22Rv1 (cell line): ENCODE results near the gene C1R.

Experiments
- H3K27ac ChIP-seq: fragments of 450-650 bp; 2 replicates; pipeline ENCODE4 v1.5.1; 2017
- CTCF ChIP-seq: fragments of 450-650 bp; IDR thresholded peaks from 2 replicates; pipeline ENCODE4 v1.5.1; 2017; ENCODE audit warnings: mild to moderate bottlenecking
- ZFX ChIP-seq: fragments of 450-650 bp; IDR thresholded peaks from 2 replicates; pipeline ENCODE4 v1.6.1; 2017; ENCODE audit warnings: antibody characterized with exemption, borderline replicate concordance

The C1R gene

GRCh38 chr12:7125632-7126227 is 33.5 kb upstream of the C1R start:
- no peak for TF ChIP-seq ZFX
- no peak for TF ChIP-seq CTCF

GRCh38 chr12:7123806-7124522 is 31.7 kb upstream of the C1R start:
- no peak for TF ChIP-seq CTCF
- TF ChIP-seq ZFX: no peak
- no peak overlapping the region for H3K27ac ChIP-seq

More at GRCh38 chr12:7125632-7126227, 33.5 kb upstream of the C1R start:
- H3K27ac ChIP-seq: no peak overlapping the region

GRCh38 chr12:7122811-7123769 is 30.8 kb upstream of the C1R start:
- H3K27ac ChIP-seq: no peak overlapping the region
- TF ChIP-seq ZFX (no peak), CTCF (no peak)

- TF ChIP-seq ZFX (no peak), CTCF (no peak)
- H3K27ac ChIP-seq: no peak overlapping the region
These were observed 29.1 kb upstream of the C1R start for GRCh38 chr12:7121324-7121723.

- no peak overlapping the region for H3K27ac ChIP-seq
- TF ChIP-seq ZFX (no peak), CTCF (no peak)
These were observed 27.9 kb upstream of the C1R start for GRCh38 chr12:7120166-7120565.

GRCh38 chr12:7118881-7119280 is 26.6 kb upstream of the C1R start:
- no peak for TF ChIP-seq CTCF
- TF ChIP-seq ZFX: no peak
- H3K27ac ChIP-seq: no peak overlapping the region
